Measurements from ENCODE around the gene ZNF423.
"Not testable (repeated sequence)": the region's sequence is repeated elsewhere in the genome, so short reads cannot be mapped to it uniquely, and the experiment has no call there.

Gene ZNF423

GRCh38 chr16:49871824-49872223, 15.9 kb upstream of the ZNF423 start:
- DNase-seq (ENCODE audit: low read depth in 2 of 2): not testable (repeated sequence)

- no peak for DNase-seq (ENCODE audit: low read depth in 2 of 2)
Observed at GRCh38 chr16:49869731-49870130, 13.8 kb upstream of the ZNF423 start.

GRCh38 chr16:49867796-49868668, 12.1 kb upstream of the ZNF423 start:
- DNase-seq (ENCODE audit: low read depth in 2 of 2): no peak

- no peak for DNase-seq (ENCODE audit: low read depth in 2 of 2)
Observed at GRCh38 chr16:49867234-49867633, 11.3 kb upstream of the ZNF423 start.

- DNase-seq (ENCODE audit: low read depth in 2 of 2): no peak
Observed at GRCh38 chr16:49866595-49867071, 10.7 kb upstream of the ZNF423 start.

- DNase-seq (ENCODE audit: low read depth in 2 of 2): no peak
Observed at GRCh38 chr16:49862694-49863093, 6.8 kb upstream of the ZNF423 start.

GRCh38 chr16:49861299-49861698, 5.4 kb upstream of the ZNF423 start:
- DNase-seq (ENCODE audit: low read depth in 2 of 2): no peak

- DNase-seq (ENCODE audit: low read depth in 2 of 2): no peak
Observed at GRCh38 chr16:49860593-49860992, 4.7 kb upstream of the ZNF423 start.

GRCh38 chr16:49859125-49859811, 3.4 kb upstream of the ZNF423 start:
- DNase-seq (ENCODE audit: low read depth in 2 of 2): no peak

GRCh38 chr16:49858200-49859124, 2.5 kb upstream of the ZNF423 start:
- DNase-seq (ENCODE audit: low read depth in 2 of 2): no peak

GRCh38 chr16:49857423-49858181, 1.7 kb upstream of the ZNF423 start:
- DNase-seq (ENCODE audit: low read depth in 2 of 2): no peak

- DNase-seq (ENCODE audit: low read depth in 2 of 2): no peak
Observed at GRCh38 chr16:49856672-49857330, 889 bp upstream of the ZNF423 start.

GRCh38 chr16:49855280-49855821, 561 bp downstream of the ZNF423 start:
- DNase-seq (ENCODE audit: low read depth in 2 of 2): no peak

GRCh38 chr16:49854796-49855203, 1.1 kb downstream of the ZNF423 start:
- DNase-seq (ENCODE audit: low read depth in 2 of 2): no peak

- DNase-seq (ENCODE audit: low read depth in 2 of 2): no peak
Observed at GRCh38 chr16:49854188-49854795, 1.6 kb downstream of the ZNF423 start.

- DNase-seq (ENCODE audit: low read depth in 2 of 2): no peak
Observed at GRCh38 chr16:49852279-49852678, 3.6 kb downstream of the ZNF423 start.

GRCh38 chr16:49851468-49851787, 4.5 kb downstream of the ZNF423 start:
- DNase-seq (ENCODE audit: low read depth in 2 of 2): no peak

GRCh38 chr16:49850558-49851467, 5.1 kb downstream of the ZNF423 start:
- no peak for DNase-seq (ENCODE audit: low read depth in 2 of 2)

GRCh38 chr16:49849754-49850108, 6.2 kb downstream of the ZNF423 start:
- no peak for DNase-seq (ENCODE audit: low read depth in 2 of 2)
